ENCODE data around the gene OGFOD2. TPM values are rescaled to one million over a fixed set of nuclear protein-coding genes. Genes with fewer than 3 reads are reported as not detected.

Gene OGFOD2
- polyA plus RNA-seq, 1 donor (not counting 4 experiments of a cell fraction or from before 2014, with no cell fraction given), result 6.9 TPM

DNA sequence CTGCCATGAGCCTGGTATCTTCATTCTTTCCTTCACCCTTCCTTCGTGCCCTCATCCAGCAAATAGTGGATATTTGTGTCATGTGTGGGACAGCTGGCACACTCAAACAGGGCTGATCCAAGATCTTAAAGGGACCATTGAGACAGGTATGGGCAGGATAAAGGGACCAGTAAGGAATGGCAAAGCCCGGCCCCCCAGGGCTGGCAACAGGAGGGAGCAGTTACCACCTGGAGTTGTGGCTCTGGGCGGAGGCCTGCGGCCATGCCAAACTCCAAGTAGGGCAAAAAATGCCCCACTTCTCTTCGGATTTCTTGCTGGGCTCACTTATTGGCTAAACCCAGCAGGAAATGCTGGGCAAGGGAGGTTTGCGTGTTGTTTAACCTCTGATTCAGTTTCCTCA lies 2.1 kb downstream of the OGFOD2 start:
- Histone ChIP-seq H3K9ac (ENCODE audit: control insufficient read depth, extremely low read depth, insufficient read depth, low read length) (no peak overlapping the region), H3K27ac (ENCODE audit: control insufficient read depth, insufficient read depth, low read length) (no peak overlapping the region), H3K4me2 (ENCODE audit: control insufficient read depth, extremely low read depth, insufficient read depth, low read depth, low read length) (no peak overlapping the region), H3K9me3 (ENCODE audit: control insufficient read depth, low read depth, low read length) (no peaks in the 10 kb centered on the region), H3K9me1 (ENCODE audit: control insufficient read depth, extremely low read depth, insufficient read depth, low read length) (peaks cover 2% of the 10 kb centered on the region), H2AFZ (ENCODE audit: control insufficient read depth, low read length) (no peak overlapping the region), H3K4me3 (ENCODE audit: control insufficient read depth in 2 of 3, extremely low read depth in 1 of 3, insufficient read depth in 2 of 3, low read depth in 1 of 3, low read length in 3 of 3) (no peak overlapping the region), H4K20me1 (ENCODE audit: control insufficient read depth, extremely low read depth, insufficient read depth, low read length) (no peaks in the 10 kb centered on the region), H3K27me3 (ENCODE audit: control insufficient read depth, extremely low read depth, insufficient read depth, low read length) (no peaks in the 10 kb centered on the region), H3K79me2 (ENCODE audit: control insufficient read depth, insufficient read depth, low read length) (peaks cover 38% of the 10 kb centered on the region), H3K4me1 (ENCODE audit: control insufficient read depth, extremely low read depth, insufficient read depth, low read length) (peaks cover 30% of the 10 kb centered on the region), H3K36me3 (ENCODE audit: control insufficient read depth in 2 of 2, extremely low read depth in 1 of 2, insufficient read depth in 2 of 2, low read length in 2 of 2) (peaks cover 5 to 17% of the 10 kb centered on the region in 2 experiments)
- dilution Hi-C loops (cut with MboI; ENCODE audit: extremely low pct_ligation_motif_present, low sequenced_read_pairs), result no loop called here
- DNase-seq (ENCODE audit: low read depth, low spot score) (no peak), FAIRE-seq (no peak)
- TF ChIP-seq, protein P1, sequence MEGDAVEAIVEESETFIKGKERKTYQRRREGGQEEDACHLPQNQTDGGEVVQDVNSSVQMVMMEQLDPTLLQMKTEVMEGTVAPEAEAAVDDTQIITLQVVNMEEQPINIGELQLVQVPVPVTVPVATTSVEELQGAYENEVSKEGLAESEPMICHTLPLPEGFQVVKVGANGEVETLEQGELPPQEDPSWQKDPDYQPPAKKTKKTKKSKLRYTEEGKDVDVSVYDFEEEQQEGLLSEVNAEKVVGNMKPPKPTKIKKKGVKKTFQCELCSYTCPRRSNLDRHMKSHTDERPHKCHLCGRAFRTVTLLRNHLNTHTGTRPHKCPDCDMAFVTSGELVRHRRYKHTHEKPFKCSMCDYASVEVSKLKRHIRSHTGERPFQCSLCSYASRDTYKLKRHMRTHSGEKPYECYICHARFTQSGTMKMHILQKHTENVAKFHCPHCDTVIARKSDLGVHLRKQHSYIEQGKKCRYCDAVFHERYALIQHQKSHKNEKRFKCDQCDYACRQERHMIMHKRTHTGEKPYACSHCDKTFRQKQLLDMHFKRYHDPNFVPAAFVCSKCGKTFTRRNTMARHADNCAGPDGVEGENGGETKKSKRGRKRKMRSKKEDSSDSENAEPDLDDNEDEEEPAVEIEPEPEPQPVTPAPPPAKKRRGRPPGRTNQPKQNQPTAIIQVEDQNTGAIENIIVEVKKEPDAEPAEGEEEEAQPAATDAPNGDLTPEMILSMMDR (optimal IDR thresholded peaks at IDR 0.05 in 1 of 3, IDR thresholded peaks at IDR 0.05 in 1 of 3, conservative IDR thresholded peaks at IDR 0.05 in 1 of 3; ENCODE audit: extremely low read depth in 1 of 3, insufficient read depth in 2 of 3, low read length in 3 of 3), result no peak
- no peak for TF ChIP-seq EZH2 (IDR thresholded peaks at IDR 0.05; ENCODE audit: low read length)

DNA sequence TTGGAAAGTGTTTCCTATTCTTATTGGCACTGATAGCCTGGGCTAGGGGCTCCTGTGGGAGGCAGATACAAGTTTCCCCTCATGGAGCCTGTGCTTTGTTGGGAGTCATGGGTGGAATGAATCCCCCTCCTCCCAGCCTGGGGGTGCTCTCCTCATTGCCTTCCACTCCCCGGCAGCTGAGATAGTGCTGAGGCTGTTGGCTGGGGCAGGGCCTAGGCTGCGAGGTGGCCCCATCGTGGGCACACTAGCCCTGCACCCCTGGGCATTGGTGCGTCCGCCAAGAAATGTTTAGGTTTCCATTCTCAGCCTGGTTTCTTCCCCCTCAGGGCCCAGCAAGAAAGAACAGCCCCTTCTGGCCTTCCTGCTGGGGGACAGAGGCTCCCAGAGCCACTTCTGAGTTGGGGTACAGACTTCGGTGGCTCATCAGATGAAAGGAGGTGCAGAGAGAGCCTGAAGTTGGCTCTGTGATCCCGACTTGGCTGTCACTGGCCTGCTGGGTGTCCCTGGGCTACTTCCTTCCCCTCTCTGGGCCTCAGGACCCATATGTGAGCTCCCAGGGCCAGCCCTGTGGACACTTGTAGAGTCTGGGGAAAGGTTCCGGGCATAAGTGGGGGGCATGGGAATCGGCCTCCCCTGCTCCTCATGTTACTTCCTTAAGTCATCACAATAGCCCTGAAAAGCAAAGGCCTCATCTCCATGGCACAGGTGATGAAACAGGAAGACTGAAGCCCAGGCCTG lies 2.8 kb downstream of the OGFOD2 start:
- TF ChIP-seq EZH2 (IDR thresholded peaks at IDR 0.05; ENCODE audit: low read length), result no peak
- TF ChIP-seq, protein P1 (optimal IDR thresholded peaks at IDR 0.05 in 1 of 3, IDR thresholded peaks at IDR 0.05 in 1 of 3, conservative IDR thresholded peaks at IDR 0.05 in 1 of 3; ENCODE audit: extremely low read depth in 1 of 3, insufficient read depth in 2 of 3, low read length in 3 of 3), result no peak
- FAIRE-seq (no peak), DNase-seq (ENCODE audit: low read depth, low spot score) (no peak)
- peaks cover 43% of the 10 kb centered on the region for H3K79me2 ChIP-seq (ENCODE audit: control insufficient read depth, insufficient read depth, low read length)
- H2AFZ ChIP-seq (ENCODE audit: control insufficient read depth, low read length), result no peak overlapping the region
- H3K4me3 ChIP-seq (ENCODE audit: control insufficient read depth in 2 of 3, extremely low read depth in 1 of 3, insufficient read depth in 2 of 3, low read depth in 1 of 3, low read length in 3 of 3), result no peak overlapping the region
- dilution Hi-C loops (cut with MboI; ENCODE audit: extremely low pct_ligation_motif_present, low sequenced_read_pairs), result no loop called here
- peaks cover 2% of the 10 kb centered on the region for H3K9me1 ChIP-seq (ENCODE audit: control insufficient read depth, extremely low read depth, insufficient read depth, low read length)
- H3K4me2 ChIP-seq (ENCODE audit: control insufficient read depth, extremely low read depth, insufficient read depth, low read depth, low read length), result no peak overlapping the region
- no peaks in the 10 kb centered on the region for H3K27me3 ChIP-seq (ENCODE audit: control insufficient read depth, extremely low read depth, insufficient read depth, low read length)
- no peak overlapping the region for H3K9ac ChIP-seq (ENCODE audit: control insufficient read depth, extremely low read depth, insufficient read depth, low read length)
- peaks cover 7 to 22% of the 10 kb centered on the region in 2 experiments for H3K36me3 ChIP-seq (ENCODE audit: control insufficient read depth in 2 of 2, extremely low read depth in 1 of 2, insufficient read depth in 2 of 2, low read length in 2 of 2)
- no peaks in the 10 kb centered on the region for H3K9me3 ChIP-seq (ENCODE audit: control insufficient read depth, low read depth, low read length)
- no peak overlapping the region for H3K27ac ChIP-seq (ENCODE audit: control insufficient read depth, insufficient read depth, low read length)
- H4K20me1 ChIP-seq (ENCODE audit: control insufficient read depth, extremely low read depth, insufficient read depth, low read length), result no peaks in the 10 kb centered on the region
- peaks cover 33% of the 10 kb centered on the region for H3K4me1 ChIP-seq (ENCODE audit: control insufficient read depth, extremely low read depth, insufficient read depth, low read length)
